Trophoblast cell (in vitro differentiated cells and primary cell): ENCODE measurements around the gene RBM38. TPM values are rescaled to one million over a fixed set of nuclear protein-coding genes. Genes with fewer than 3 reads are reported as not detected.

Experiments used
- DNase-seq, 2 donors: peaks; one replicate each; pipeline ENCODE4 v3.0.0-alpha.2; 2016
- H2AFZ ChIP-seq: 2 replicates; pipeline ENCODE4 v1.6.1; 2013; ENCODE audit warnings: low read length, moderate library complexity, mild to moderate bottlenecking; ENCODE audit not compliant: insufficient read depth, poor library complexity
- H2AK5ac ChIP-seq: 2 replicates; pipeline ENCODE4 v1.6.1; 2013; ENCODE audit warnings: mild to moderate bottlenecking, low read length
- H2BK120ac ChIP-seq: 2 replicates; pipeline ENCODE4 v1.6.1; 2013; ENCODE audit warnings: low read length, mild to moderate bottlenecking, moderate library complexity; ENCODE audit not compliant: insufficient read depth, poor library complexity
- H2BK12ac ChIP-seq: 2 replicates; pipeline ENCODE4 v1.6.1; 2013; ENCODE audit warnings: mild to moderate bottlenecking, low read length, moderate library complexity
- H2BK5ac ChIP-seq: 2 replicates; pipeline ENCODE4 v1.6.1; 2013; ENCODE audit warnings: low read length, low read depth, moderate library complexity, mild to moderate bottlenecking; ENCODE audit not compliant: poor library complexity
- H3K14ac ChIP-seq: 2 replicates; pipeline ENCODE4 v1.6.1; 2013; ENCODE audit warnings: mild to moderate bottlenecking, low read length
- H3K18ac ChIP-seq: 2 replicates; pipeline ENCODE4 v1.6.1; 2013; ENCODE audit warnings: mild to moderate bottlenecking, low read length
- H3K23ac ChIP-seq: 2 replicates; pipeline ENCODE4 v1.6.1; 2013; ENCODE audit warnings: low read length
- H3K27ac ChIP-seq: 2 replicates; pipeline ENCODE4 v1.5.1; 2013; ENCODE audit warnings: low read depth, mild to moderate bottlenecking, inconsistent platforms, low read length, moderate library complexity
- H3K27me3 ChIP-seq: 2 replicates; pipeline ENCODE4 v1.6.1; 2013; ENCODE audit warnings: inconsistent platforms, mild to moderate bottlenecking, low read length, moderate library complexity; ENCODE audit not compliant: insufficient read depth
- H3K36me3 ChIP-seq, 2 experiments: 1 replicate in 1 of 2; 2 replicates in 1 of 2; pipeline ENCODE4 v1.6.1; 2013; ENCODE audit warnings: low read length in 2 of 2, mild to moderate bottlenecking in 2 of 2, moderate library complexity in 1 of 2; ENCODE audit not compliant: insufficient read depth in 2 of 2, control insufficient read depth in 1 of 2
- H3K4ac ChIP-seq: 2 replicates; pipeline ENCODE4 v1.6.1; 2013; ENCODE audit warnings: low read depth, mild to moderate bottlenecking, low read length, moderate library complexity
- H3K4me1 ChIP-seq, 2 experiments: 1 replicate in 1 of 2; 2 replicates in 1 of 2; pipeline ENCODE4 v1.6.1; 2013; ENCODE audit warnings: low read length in 2 of 2, mild to moderate bottlenecking in 2 of 2, moderate library complexity in 1 of 2; ENCODE audit not compliant: insufficient read depth in 2 of 2, control insufficient read depth in 1 of 2
- H3K4me2 ChIP-seq: 2 replicates; pipeline ENCODE4 v1.6.1; 2013; ENCODE audit warnings: inconsistent platforms, mild to moderate bottlenecking, low read length, moderate library complexity
- H3K4me3 ChIP-seq: 2 replicates; pipeline ENCODE4 v1.5.1; 2013; ENCODE audit warnings: mild to moderate bottlenecking, low read depth, low read length, inconsistent platforms
- H3K79me1 ChIP-seq: one replicate; pipeline ENCODE4 v1.6.1; 2013; ENCODE audit warnings: low read length
- H3K79me2 ChIP-seq: 2 replicates; pipeline ENCODE4 v1.6.1; 2013; ENCODE audit warnings: low read length, mild to moderate bottlenecking; ENCODE audit not compliant: control insufficient read depth, insufficient read depth, poor library complexity
- H3K9ac ChIP-seq: 2 replicates; pipeline ENCODE4 v1.6.1; 2013; ENCODE audit warnings: mild to moderate bottlenecking, low read length
- H3K9me3 ChIP-seq: 2 replicates; pipeline ENCODE4 v1.6.1; 2013; ENCODE audit warnings: low read depth, mild to moderate bottlenecking, control low read depth, inconsistent platforms, low read length; ENCODE audit not compliant: insufficient read depth
- H4K12ac ChIP-seq: 2 replicates; pipeline ENCODE4 v1.6.1; 2013; ENCODE audit warnings: low read depth, mild to moderate bottlenecking, low read length, moderate library complexity
- H4K8ac ChIP-seq: 2 replicates; pipeline ENCODE4 v1.6.1; 2013; ENCODE audit warnings: low read depth, mild to moderate bottlenecking, low read length, moderate library complexity
- H4K91ac ChIP-seq: one replicate; pipeline ENCODE4 v1.6.1; 2013; ENCODE audit warnings: low read depth, mild to moderate bottlenecking, low read length, moderate library complexity
- WGBS: extraction: QIAGEN DNeasy Blood & Tissue Kit; methylation state at CpG from one replicate; pipeline ENCODE4 v1.1.7; 2013; ENCODE audit warnings: missing lambda C conversion rate; ENCODE audit not compliant: insufficient read length, insufficient coverage; ENCODE audit errors: extremely low coverage; 5-methylcytosine and 5-hydroxymethylcytosine counted together
- polyA plus RNA-seq: library from polyadenylated mRNA; stranded (reverse); fragments of 200-250 nt; gene quantifications from 2 replicates; pipeline ENCODE4 v1.2.3, GENCODE V29; 2013

Gene RBM38
- polyA plus RNA-seq = 161 TPM in 2 replicates

DNA sequence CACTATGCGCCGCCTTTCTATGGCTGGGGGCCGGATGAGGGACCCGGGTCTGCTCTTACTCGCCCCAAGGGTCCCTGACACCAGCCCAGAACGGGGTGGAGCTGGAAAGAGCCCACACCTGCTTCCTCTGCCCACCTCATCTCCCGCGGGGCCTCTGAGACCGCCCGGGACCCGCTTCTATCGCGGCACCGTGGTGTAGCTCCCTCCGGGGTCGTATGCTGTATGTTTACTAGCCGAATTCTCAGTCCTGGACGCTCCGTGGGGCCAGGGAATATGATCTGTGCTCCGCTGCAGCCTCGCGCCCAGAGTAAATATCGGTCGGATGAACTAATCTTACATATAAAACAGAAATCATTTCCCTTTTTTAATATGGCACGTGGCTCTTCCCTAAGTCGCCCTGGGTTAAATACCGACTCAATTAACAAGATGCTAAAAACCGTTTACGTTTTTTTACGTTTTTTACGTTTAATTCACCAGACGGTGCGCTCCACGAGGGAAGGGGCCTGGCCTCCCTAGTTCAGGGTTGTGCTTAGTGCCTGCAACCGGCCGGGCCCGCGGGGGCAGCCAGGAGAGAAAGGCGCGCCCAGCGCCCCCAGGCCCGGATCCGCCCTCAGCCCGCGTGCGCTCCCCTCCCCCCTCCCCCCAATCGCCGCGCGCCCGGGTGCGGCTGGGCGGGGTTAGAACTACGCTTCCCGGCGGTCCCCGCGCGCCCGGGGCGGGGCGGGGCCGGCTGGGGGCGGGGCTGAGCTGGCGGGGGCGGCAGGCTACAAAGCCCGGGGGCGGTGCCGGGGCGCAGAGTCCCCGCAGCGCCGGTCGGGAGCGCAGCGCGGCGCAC is at the start of gene RBM38:
Gene RBM38 (plus strand): TSS at position 793 of the 835 bp plus-strand sequence. CDS start 186 bp downstream, outside the sequence.
- Histone ChIP-seq H4K8ac (peak within 1 kb of the TSS; percentile 87), H3K79me2 (peaks cover 21% of the 10 kb centered on the region), H2AFZ (peak within 1 kb of the TSS; percentile 89), H3K9ac (peak within 1 kb of the TSS; percentile 77), H3K14ac (peak within 1 kb of the TSS; percentile 90), H2BK120ac (peak within 1 kb of the TSS; percentile 95), H4K12ac (peak within 1 kb of the TSS; percentile 61), H3K4me2 (peak within 1 kb of the TSS; percentile 84), H2AK5ac (peak within 1 kb of the TSS; percentile 36), H3K36me3 (peaks cover 31 to 35% of the 10 kb centered on the region in 2 experiments), H3K4me3 (peak within 1 kb of the TSS; percentile 85), H3K79me1 (peaks cover 26% of the 10 kb centered on the region), H3K27me3 (no peaks in the 10 kb centered on the region), H2BK5ac (peak within 1 kb of the TSS; percentile 80), H3K4ac (peak within 1 kb of the TSS; percentile 53), H3K9me3 (peaks cover 4% of the 10 kb centered on the region), H2BK12ac (peak within 1 kb of the TSS; percentile 59), H3K18ac (peak within 1 kb of the TSS; percentile 96), H3K27ac (peak within 1 kb of the TSS; percentile 24), H4K91ac (peak within 1 kb of the TSS; percentile 97), H3K4me1 (peaks cover 50 to 53% of the 10 kb centered on the region in 2 experiments), H3K23ac (no peak within 1 kb of the TSS)
- no CpG with 5 or more reads among the region's 78 CpGs for WGBS
- DNase-seq = peak; percentile 60 to 84

DNA sequence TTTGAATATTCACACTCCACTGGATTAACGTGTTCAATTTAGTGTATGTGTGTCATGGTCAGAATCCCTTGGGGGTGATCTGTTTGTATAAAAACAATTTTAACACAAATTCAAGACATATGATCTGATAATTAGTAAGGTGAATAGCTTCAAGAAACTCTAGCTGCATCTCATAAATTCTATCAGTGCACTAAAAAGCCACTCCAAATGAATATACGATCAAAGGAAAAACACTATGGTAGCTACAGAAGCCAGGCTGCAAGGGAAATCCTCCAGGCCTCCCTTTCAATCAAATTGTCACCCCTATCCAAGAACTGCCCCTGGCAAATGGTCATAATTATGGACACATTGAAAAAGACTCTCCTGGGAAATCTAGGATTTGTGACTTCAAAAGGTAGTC is 49.5 kb upstream of the RBM38 start:
- Histone ChIP-seq H2AK5ac (no peak overlapping the region), H3K36me3 (no peaks in the 10 kb centered on the region), H3K9me3 (no peaks in the 10 kb centered on the region), H3K79me2 (no peaks in the 10 kb centered on the region), H3K4ac (no peak overlapping the region), H4K12ac (no peak overlapping the region), H3K27ac (no peak overlapping the region), H2BK12ac (no peak overlapping the region), H3K27me3 (no peaks in the 10 kb centered on the region), H3K23ac (no peak overlapping the region), H3K4me2 (no peak overlapping the region), H4K8ac (no peak overlapping the region), H2BK5ac (no peak overlapping the region), H3K4me3 (no peak overlapping the region), H3K4me1 (no peaks in the 10 kb centered on the region), H3K9ac (no peak overlapping the region), H4K91ac (no peak overlapping the region), H3K18ac (no peak overlapping the region), H3K14ac (no peak overlapping the region), H3K79me1 (no peaks in the 10 kb centered on the region), H2BK120ac (no peak overlapping the region), H2AFZ (no peak overlapping the region)
- no peak for DNase-seq
- WGBS = no CpG with 5 or more reads among the region's 2 CpGs

DNA sequence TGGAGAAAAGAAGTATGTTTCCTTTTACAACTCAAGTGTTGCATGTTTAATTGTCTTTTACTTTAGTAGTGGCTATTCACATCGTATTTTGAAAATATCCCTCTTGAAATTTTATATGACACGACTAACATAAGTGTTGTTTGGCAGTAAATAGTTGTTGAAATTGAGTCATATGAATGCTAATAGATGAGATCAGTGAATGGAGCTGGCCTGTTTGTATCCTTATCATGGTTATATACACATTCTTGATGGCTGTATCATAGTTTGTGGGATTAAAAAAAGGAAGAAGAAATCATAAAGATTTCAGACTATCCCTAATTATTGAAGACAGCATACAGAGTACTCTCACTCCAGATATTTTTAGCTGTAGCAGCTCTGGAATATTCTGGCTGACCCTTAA is 48.4 kb upstream of the RBM38 start:
- H3K9me3 ChIP-seq = no peaks in the 10 kb centered on the region

DNA sequence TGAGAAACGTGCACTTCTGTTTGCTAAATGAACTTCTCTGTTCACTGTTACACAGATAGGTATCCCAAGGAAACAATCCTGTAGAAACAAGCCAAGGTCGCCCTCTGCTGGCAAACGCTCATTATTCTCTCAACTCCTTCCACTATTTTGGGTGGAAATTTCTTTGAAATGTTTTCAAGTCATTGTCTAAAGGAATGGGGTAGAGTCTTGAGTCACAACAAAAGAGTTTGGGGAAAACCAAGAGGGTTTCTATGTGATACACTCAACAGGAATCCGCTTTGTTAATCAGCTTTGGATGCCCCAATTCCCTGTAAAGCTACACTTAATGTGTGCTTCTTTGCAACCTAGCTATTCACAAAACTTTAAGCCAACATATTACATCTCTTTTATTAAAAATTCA is 44.7 kb upstream of the RBM38 start:
- no peaks in the 10 kb centered on the region for H3K4me1 ChIP-seq

More for the DNA sequence above, 48.4 kb upstream of the RBM38 start:
- Histone ChIP-seq H3K4me3 (no peak overlapping the region), H3K9ac (no peak overlapping the region), H2BK5ac (no peak overlapping the region), H3K23ac (no peak overlapping the region), H3K79me1 (no peaks in the 10 kb centered on the region), H3K36me3 (no peaks in the 10 kb centered on the region), H3K4me2 (no peak overlapping the region), H3K4me1 (no peaks in the 10 kb centered on the region), H2BK12ac (no peak overlapping the region), H2BK120ac (no peak overlapping the region), H3K79me2 (no peaks in the 10 kb centered on the region), H2AFZ (no peak overlapping the region), H3K14ac (no peak overlapping the region), H3K27ac (no peak overlapping the region), H3K4ac (no peak overlapping the region), H4K91ac (no peak overlapping the region), H4K12ac (no peak overlapping the region), H4K8ac (no peak overlapping the region), H2AK5ac (no peak overlapping the region), H3K27me3 (no peaks in the 10 kb centered on the region), H3K18ac (no peak overlapping the region)
- WGBS = no CpG with 5 or more reads among the region's 2 CpGs
- no peak for DNase-seq

More for the DNA sequence above, 44.7 kb upstream of the RBM38 start:
- no peak overlapping the region for H3K27ac ChIP-seq
- no peak overlapping the region for H3K4ac ChIP-seq
- H3K9ac ChIP-seq = no peak overlapping the region
- peaks cover 4% of the 10 kb centered on the region for H3K79me2 ChIP-seq
- WGBS = no CpG with 5 or more reads among the region's 4 CpGs
- H3K9me3 ChIP-seq = no peaks in the 10 kb centered on the region
- no peaks in the 10 kb centered on the region for H3K27me3 ChIP-seq
- no peak overlapping the region for H3K23ac ChIP-seq
- no peak overlapping the region for H4K12ac ChIP-seq
- H4K8ac ChIP-seq = no peak overlapping the region
- no peak overlapping the region for H2BK12ac ChIP-seq
- no peak overlapping the region for H4K91ac ChIP-seq
- H2BK5ac ChIP-seq = no peak overlapping the region
- no peak overlapping the region for H2AFZ ChIP-seq
- H3K4me3 ChIP-seq = no peak overlapping the region
- no peaks in the 10 kb centered on the region for H3K36me3 ChIP-seq
- no peak overlapping the region for H2AK5ac ChIP-seq
- H3K18ac ChIP-seq = no peak overlapping the region
- H2BK120ac ChIP-seq = no peak overlapping the region
- peaks cover 4% of the 10 kb centered on the region for H3K79me1 ChIP-seq
- no peak overlapping the region for H3K4me2 ChIP-seq
- DNase-seq = peak; percentile 89 to 97
- no peak overlapping the region for H3K14ac ChIP-seq
